Measurements from ENCODE around the gene UPF3A.
"Not testable (repeated sequence)": the region's sequence is repeated elsewhere in the genome, so short reads cannot be mapped to it uniquely, and the experiment has no call there.

Gene UPF3A

DNA sequence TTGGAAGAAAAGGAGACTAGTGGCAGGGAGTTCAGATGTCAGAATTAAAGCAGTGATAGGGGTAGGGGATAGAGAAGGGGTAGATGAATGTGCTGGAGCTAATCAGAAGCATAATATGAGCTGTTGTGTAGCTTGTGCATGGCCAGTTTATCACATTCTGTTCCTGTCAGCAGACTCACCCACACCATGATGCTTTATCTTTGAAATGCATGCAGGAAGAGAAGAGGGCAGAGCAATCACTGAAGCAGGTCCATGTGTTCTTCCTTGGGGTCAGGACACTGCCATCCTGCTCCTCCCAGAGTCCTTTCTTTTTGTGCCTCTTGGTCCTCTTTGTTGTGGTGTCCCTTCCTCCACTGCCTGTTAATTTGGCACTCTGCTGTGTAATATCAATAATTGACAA is 38.7 kb downstream of the UPF3A start:
- Histone ChIP-seq H3K36me3 (ENCODE audit: insufficient read depth, low read length) (peaks cover 52% of the 10 kb centered on the region), H3K4me1 (ENCODE audit: insufficient read depth, low read length) (peaks cover 5% of the 10 kb centered on the region)

GRCh38 chr13:114321256-114321655 is 39.9 kb downstream of the UPF3A start:
- Histone ChIP-seq H3K9me3 (ENCODE audit: insufficient read depth, low read depth, low read length) (no peaks in the 10 kb centered on the region), H3K9ac (ENCODE audit: low read depth, low read length) (no peak overlapping the region), H3K27ac (ENCODE audit: low read depth, low read length) (no peak overlapping the region), H3K4me3 (ENCODE audit: low read length) (no peak overlapping the region), H3K36me3 (ENCODE audit: insufficient read depth, low read length) (peaks cover 64% of the 10 kb centered on the region), H3K4me1 (ENCODE audit: insufficient read depth, low read length) (no peaks in the 10 kb centered on the region), H3K27me3 (ENCODE audit: insufficient read depth, low read length) (no peaks in the 10 kb centered on the region)
- 94% methylated on average over 3 of the region's 3 CpGs for WGBS

More for the DNA sequence above, 38.7 kb downstream of the UPF3A start:
- H3K27ac ChIP-seq (ENCODE audit: low read depth, low read length): no peak overlapping the region
- no peaks in the 10 kb centered on the region for H3K27me3 ChIP-seq (ENCODE audit: insufficient read depth, low read length)
- H3K9me3 ChIP-seq (ENCODE audit: insufficient read depth, low read depth, low read length): no peaks in the 10 kb centered on the region
- no peak overlapping the region for H3K4me3 ChIP-seq (ENCODE audit: low read length)
- H3K9ac ChIP-seq (ENCODE audit: low read depth, low read length): no peak overlapping the region

GRCh38 chr13:114323349-114323748 is 41.9 kb downstream of the UPF3A start:
- no peak overlapping the region for H3K27ac ChIP-seq (ENCODE audit: low read depth, low read length)
- H3K27me3 ChIP-seq (ENCODE audit: insufficient read depth, low read length): no peaks in the 10 kb centered on the region
- no peak overlapping the region for H3K4me3 ChIP-seq (ENCODE audit: low read length)
- H3K4me1 ChIP-seq (ENCODE audit: insufficient read depth, low read length): no peaks in the 10 kb centered on the region
- 94% methylated on average over 1 of the region's 2 CpGs for WGBS
- no peak overlapping the region for H3K9ac ChIP-seq (ENCODE audit: low read depth, low read length)
- no peaks in the 10 kb centered on the region for H3K9me3 ChIP-seq (ENCODE audit: insufficient read depth, low read depth, low read length)
- H3K36me3 ChIP-seq (ENCODE audit: insufficient read depth, low read length): peaks cover 71% of the 10 kb centered on the region

- Histone ChIP-seq H3K4me3 (ENCODE audit: low read length) (no peak overlapping the region), H3K4me1 (ENCODE audit: insufficient read depth, low read length) (no peaks in the 10 kb centered on the region), H3K9me3 (ENCODE audit: insufficient read depth, low read depth, low read length) (no peaks in the 10 kb centered on the region), H3K9ac (ENCODE audit: low read depth, low read length) (no peak overlapping the region), H3K36me3 (ENCODE audit: insufficient read depth, low read length) (peaks cover 75% of the 10 kb centered on the region), H3K27me3 (ENCODE audit: insufficient read depth, low read length) (no peaks in the 10 kb centered on the region), H3K27ac (ENCODE audit: low read depth, low read length) (no peak overlapping the region)
- WGBS: 96% methylated on average over 4 of the region's 4 CpGs
Measured at GRCh38 chr13:114324334-114324733, 42.9 kb downstream of the UPF3A start.

DNA sequence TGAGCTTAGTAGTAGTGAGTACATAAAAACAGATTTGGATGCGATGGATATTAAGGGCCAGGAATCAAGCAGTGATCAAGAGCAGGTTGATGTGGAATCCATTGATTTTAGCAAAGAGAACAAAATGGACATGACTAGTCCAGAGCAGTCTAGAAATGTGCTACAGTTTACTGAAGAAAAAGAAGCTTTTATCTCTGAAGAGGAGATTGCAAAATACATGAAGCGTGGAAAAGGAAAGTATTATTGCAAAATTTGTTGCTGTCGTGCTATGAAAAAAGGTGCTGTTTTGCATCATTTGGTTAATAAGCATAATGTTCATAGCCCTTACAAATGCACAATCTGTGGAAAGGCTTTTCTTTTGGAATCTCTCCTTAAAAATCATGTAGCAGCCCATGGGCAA is 44.3 kb downstream of the UPF3A start:
- Histone ChIP-seq H3K4me1 (ENCODE audit: insufficient read depth, low read length) (no peaks in the 10 kb centered on the region), H3K4me3 (ENCODE audit: low read length) (no peak overlapping the region), H3K9me3 (ENCODE audit: insufficient read depth, low read depth, low read length) (no peaks in the 10 kb centered on the region)

GRCh38 chr13:114328034-114328433 is 46.6 kb downstream of the UPF3A start:
- Histone ChIP-seq H3K9me3 (ENCODE audit: insufficient read depth, low read depth, low read length) (no peaks in the 10 kb centered on the region), H3K27ac (ENCODE audit: low read depth, low read length) (no peak overlapping the region), H3K36me3 (ENCODE audit: insufficient read depth, low read length) (peaks cover 48% of the 10 kb centered on the region), H3K9ac (ENCODE audit: low read depth, low read length) (no peak overlapping the region), H3K4me1 (ENCODE audit: insufficient read depth, low read length) (no peaks in the 10 kb centered on the region), H3K4me3 (ENCODE audit: low read length) (no peak overlapping the region), H3K27me3 (ENCODE audit: insufficient read depth, low read length) (no peaks in the 10 kb centered on the region)
- 83% methylated on average over 6 of the region's 6 CpGs for WGBS

More for the DNA sequence above, 44.3 kb downstream of the UPF3A start:
- Histone ChIP-seq H3K27ac (ENCODE audit: low read depth, low read length) (no peak overlapping the region), H3K36me3 (ENCODE audit: insufficient read depth, low read length) (peaks cover 70% of the 10 kb centered on the region), H3K27me3 (ENCODE audit: insufficient read depth, low read length) (no peaks in the 10 kb centered on the region), H3K9ac (ENCODE audit: low read depth, low read length) (no peak overlapping the region)
- 98% methylated on average over 3 of the region's 3 CpGs for WGBS

- no peak overlapping the region for H3K27ac ChIP-seq (ENCODE audit: low read depth, low read length)
- no peak overlapping the region for H3K9ac ChIP-seq (ENCODE audit: low read depth, low read length)
- H3K4me1 ChIP-seq (ENCODE audit: insufficient read depth, low read length): 0 out of 2 replicates have a peak, but pooled peaks cover 5% of the 10 kb centered on the region
- H3K36me3 ChIP-seq (ENCODE audit: insufficient read depth, low read length): peaks cover 42% of the 10 kb centered on the region
- 100% methylated on average over 1 of the region's 1 CpG for WGBS
- H3K9me3 ChIP-seq (ENCODE audit: insufficient read depth, low read depth, low read length): no peaks in the 10 kb centered on the region
- H3K4me3 ChIP-seq (ENCODE audit: low read length): no peak overlapping the region
- H3K27me3 ChIP-seq (ENCODE audit: insufficient read depth, low read length): no peaks in the 10 kb centered on the region
Measured at GRCh38 chr13:114328595-114328994, 47.2 kb downstream of the UPF3A start.

DNA sequence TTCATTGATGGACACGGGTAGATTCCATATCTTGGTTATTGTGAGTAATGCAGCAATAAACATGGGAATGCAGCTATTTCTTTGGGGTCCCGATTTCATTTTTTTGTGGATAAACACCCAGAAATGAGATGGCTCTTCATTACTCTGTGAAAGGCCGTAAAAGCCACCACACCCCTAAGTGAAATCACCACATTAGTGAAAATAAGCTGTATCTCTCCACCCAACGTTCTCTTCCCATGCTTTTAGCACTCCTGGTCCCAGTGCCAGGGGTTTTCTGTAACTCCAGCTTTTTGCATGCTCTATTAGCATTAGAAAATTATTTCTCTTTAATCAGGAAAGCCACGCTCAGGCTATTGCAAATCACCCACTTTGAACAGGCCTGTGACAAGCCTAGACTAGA is 48.7 kb downstream of the UPF3A start:
- Histone ChIP-seq H3K4me3 (ENCODE audit: low read length) (no peak overlapping the region), H3K9ac (ENCODE audit: low read depth, low read length) (no peak overlapping the region), H3K27ac (ENCODE audit: low read depth, low read length) (no peak overlapping the region), H3K36me3 (ENCODE audit: insufficient read depth, low read length) (peaks cover 28% of the 10 kb centered on the region), H3K27me3 (ENCODE audit: insufficient read depth, low read length) (no peaks in the 10 kb centered on the region), H3K4me1 (ENCODE audit: insufficient read depth, low read length) (peaks cover 10% of the 10 kb centered on the region; the same call in 1 of the 2 replicates), H3K9me3 (ENCODE audit: insufficient read depth, low read depth, low read length) (no peaks in the 10 kb centered on the region)
- WGBS: 89% methylated on average over 5 of the region's 5 CpGs

DNA sequence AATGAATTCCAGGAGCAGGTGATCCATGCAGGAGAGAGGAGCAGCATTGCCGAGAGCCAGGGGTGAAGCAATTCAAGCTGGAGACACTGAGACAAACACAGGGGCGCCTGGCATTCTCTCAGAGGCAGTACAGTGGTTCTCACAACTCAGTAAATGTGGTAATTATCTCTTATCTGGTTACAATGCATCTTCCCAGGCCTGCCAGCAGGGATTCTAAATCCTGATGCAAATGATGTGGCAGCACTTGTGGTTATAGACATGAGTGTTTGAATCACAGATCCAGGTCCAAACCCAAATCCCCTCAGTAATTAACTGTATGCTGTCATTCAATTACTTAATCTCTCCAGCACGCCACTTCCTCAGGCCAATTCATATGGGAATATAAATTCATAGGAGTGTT is 52.5 kb downstream of the UPF3A start:
- H3K27ac ChIP-seq (ENCODE audit: low read depth, low read length); H3K4me3 ChIP-seq (ENCODE audit: low read length): not testable (repeated sequence)
- WGBS: 56% methylated on average over 2 of the region's 3 CpGs

DNA sequence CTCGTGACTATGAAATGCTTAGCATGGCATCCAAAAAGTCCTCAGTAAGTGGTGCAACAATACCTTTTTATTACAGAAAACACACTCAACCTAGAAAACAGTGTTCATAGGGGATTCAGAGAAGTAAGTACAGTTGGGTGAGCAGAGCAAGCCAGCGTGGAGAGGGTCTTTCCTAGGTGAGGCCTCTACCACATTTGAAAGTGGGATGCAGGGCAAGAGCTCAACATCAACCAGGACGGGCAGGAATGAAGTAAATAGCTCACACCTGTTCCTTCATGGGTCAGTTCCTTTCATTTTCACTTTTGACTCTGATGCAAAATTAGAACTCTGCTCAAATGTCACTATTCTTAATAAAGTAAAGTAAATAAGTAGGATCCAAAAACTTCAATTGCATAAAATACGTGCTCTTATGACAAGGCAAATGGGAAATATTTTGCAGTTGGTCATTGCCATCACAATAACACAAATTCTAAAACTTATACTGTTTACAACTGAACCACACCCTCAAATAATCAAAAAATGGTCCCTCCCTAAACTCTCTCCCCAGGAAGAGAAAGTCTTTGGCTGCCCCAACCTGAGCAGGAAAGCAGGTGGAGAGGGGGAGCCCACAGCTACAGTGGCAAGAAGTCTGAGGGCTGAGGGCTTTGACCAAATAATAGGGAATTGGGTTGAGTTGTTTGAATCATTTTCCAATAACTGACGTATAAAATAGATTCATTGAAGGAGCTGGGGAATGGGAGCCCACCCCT is 53.1 kb downstream of the UPF3A start:
- Histone ChIP-seq H3K27ac (ENCODE audit: low read depth, low read length) (no peak overlapping the region), H3K4me3 (ENCODE audit: low read length) (no peak overlapping the region), H3K27me3 (ENCODE audit: insufficient read depth, low read length) (no peaks in the 10 kb centered on the region), H3K4me1 (ENCODE audit: insufficient read depth, low read length) (peaks cover 10% of the 10 kb centered on the region; the same call in 1 of the 2 replicates), H3K9ac (ENCODE audit: low read depth, low read length) (no peak overlapping the region), H3K9me3 (ENCODE audit: insufficient read depth, low read depth, low read length) (no peaks in the 10 kb centered on the region), H3K36me3 (ENCODE audit: insufficient read depth, low read length) (no peaks in the 10 kb centered on the region)
- 85% methylated on average over 5 of the region's 5 CpGs for WGBS

More for the DNA sequence above, 52.5 kb downstream of the UPF3A start:
- H3K4me1 ChIP-seq (ENCODE audit: insufficient read depth, low read length): peaks cover 10% of the 10 kb centered on the region; the same call in 1 of the 2 replicates
- not testable (repeated sequence) for H3K9ac ChIP-seq (ENCODE audit: low read depth, low read length); H3K9me3 ChIP-seq (ENCODE audit: insufficient read depth, low read depth, low read length); H3K36me3 ChIP-seq (ENCODE audit: insufficient read depth, low read length); H3K27me3 ChIP-seq (ENCODE audit: insufficient read depth, low read length)

DNA sequence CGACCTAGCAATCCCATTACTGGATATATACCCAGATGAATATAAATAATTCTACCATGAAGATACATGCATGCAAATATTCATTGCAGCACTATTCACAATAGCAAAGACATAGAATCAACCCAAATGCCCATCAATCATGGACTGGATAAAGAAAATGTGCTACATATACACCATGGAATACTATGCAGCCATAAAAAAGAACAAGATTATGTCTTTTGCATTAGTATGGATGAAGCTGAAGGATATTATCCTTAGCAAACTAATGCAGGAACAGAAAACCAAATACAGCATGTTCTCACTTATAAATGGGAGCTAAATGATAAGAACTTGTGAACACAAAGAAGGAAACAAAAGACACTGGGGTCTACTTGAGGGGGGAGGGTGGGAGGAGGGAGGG is 55.1 kb downstream of the UPF3A start:
- not testable (repeated sequence) for H3K9ac ChIP-seq (ENCODE audit: low read depth, low read length); H3K36me3 ChIP-seq (ENCODE audit: insufficient read depth, low read length); H3K27me3 ChIP-seq (ENCODE audit: insufficient read depth, low read length); H3K9me3 ChIP-seq (ENCODE audit: insufficient read depth, low read depth, low read length); H3K27ac ChIP-seq (ENCODE audit: low read depth, low read length); H3K4me3 ChIP-seq (ENCODE audit: low read length)
- H3K4me1 ChIP-seq (ENCODE audit: insufficient read depth, low read length): peaks cover 10% of the 10 kb centered on the region; the same call in 1 of the 2 replicates
- 100% methylated on average over 1 of the region's 1 CpG for WGBS

All from HUES64 (cell line).